Common myeloid progenitor, CD34-positive (primary cell): Measurements from ENCODE around the gene PIP5K1B.

Source experiments
- CTCF ChIA-PET: fragments of 350-600 bp; sonication (Branson Sonifier 250); formaldehyde crosslinking; loops from one replicate; lab custom pipeline; 2021; ENCODE audit warnings: antibody characterized with exemption; lab: Charles Lee
- POLR2A ChIA-PET: fragments of 350-600 bp; sonication (Branson Sonifier 250); formaldehyde crosslinking; loops from one replicate; lab custom pipeline; 2021; ENCODE audit warnings: antibody characterized with exemption; lab: Charles Lee
- DNase-seq, 3 donors: peaks; one replicate each; pipeline versions ENCODE4 v3.0.0 to v3.0.0-alpha.2; 2013
- H3K27ac ChIP-seq, 2 experiments: 1 replicate in 1 of 2; 2 replicates in 1 of 2; pipeline ENCODE4 v1.7.0; 2013; ENCODE audit warnings: inconsistent platforms in 2 of 2, low read length in 2 of 2, mild to moderate bottlenecking in 2 of 2, low read depth in 1 of 2, moderate library complexity in 1 of 2; ENCODE audit not compliant: severe bottlenecking in 2 of 2, insufficient read depth in 1 of 2, poor library complexity in 1 of 2
- H3K27me3 ChIP-seq, 5 experiments: replicated peaks in 2 of 5; 1 replicate in 3 of 5; 2 replicates in 2 of 5; pipeline versions ENCODE4 v1.6.1 to v1.7.0; 2013; ENCODE audit warnings: low read length in 4 of 5, mild to moderate bottlenecking in 2 of 5, moderate library complexity in 2 of 5, inconsistent platforms in 1 of 5; ENCODE audit not compliant: insufficient read depth in 5 of 5, control insufficient read depth in 4 of 5
- H3K36me3 ChIP-seq, 4 experiments: 1 replicate in 2 of 4; 2 replicates in 2 of 4; pipeline versions ENCODE4 v1.6.1 to v1.7.0; 2013; ENCODE audit warnings: low read length in 3 of 4, control low read depth in 1 of 4, mild to moderate bottlenecking in 1 of 4; ENCODE audit not compliant: control insufficient read depth in 4 of 4, insufficient read depth in 4 of 4
- H3K4me1 ChIP-seq, 4 experiments: 1 replicate in 3 of 4; 2 replicates in 1 of 4; pipeline versions ENCODE4 v1.6.1 to v1.7.1; 2013; ENCODE audit warnings: low read length in 3 of 4, mild to moderate bottlenecking in 3 of 4, control low read depth in 1 of 4, inconsistent platforms in 1 of 4, moderate library complexity in 1 of 4; ENCODE audit not compliant: control insufficient read depth in 4 of 4, insufficient read depth in 4 of 4; ENCODE audit errors: control extremely low read depth in 1 of 4
- H3K4me3 ChIP-seq, 7 experiments: 1 replicate in 4 of 7; 2 replicates in 3 of 7; pipeline versions ENCODE4 v1.5.1 to v1.7.0; 2013; ENCODE audit warnings: mild to moderate bottlenecking in 7 of 7, low read length in 6 of 7, moderate library complexity in 6 of 7, inconsistent platforms in 2 of 7, low read depth in 2 of 7, control low read depth in 1 of 7; ENCODE audit not compliant: insufficient read depth in 4 of 7, control insufficient read depth in 1 of 7; ENCODE audit errors: extremely low read depth in 1 of 7
- H3K9me3 ChIP-seq, 5 experiments: 1 replicate in 4 of 5; 2 replicates in 1 of 5; pipeline versions ENCODE4 v1.6.1 to v1.7.1; 2013; ENCODE audit warnings: low read length in 4 of 5, mild to moderate bottlenecking in 2 of 5, inconsistent platforms in 1 of 5, low read depth in 1 of 5, moderate library complexity in 1 of 5; ENCODE audit not compliant: control insufficient read depth in 4 of 5, insufficient read depth in 2 of 5; ENCODE audit errors: control extremely low read depth in 1 of 5
- WGBS: methylation state at CpG from one replicate; pipeline ENCODE4 v1.1.5; 2013; ENCODE audit not compliant: insufficient coverage; 5-methylcytosine and 5-hydroxymethylcytosine counted together

Gene PIP5K1B

GRCh38 chr9:68740561-68740960 lies 35.5 kb downstream of the PIP5K1B start:
- H3K27me3 ChIP-seq: no peaks in the 10 kb centered on the region
- no peaks in the 10 kb centered on the region for H3K9me3 ChIP-seq
- peaks cover 9 to 54% (median 33%) of the 10 kb centered on the region in 4 experiments for H3K4me1 ChIP-seq
- WGBS: 84% methylated on average over 4 of the region's 4 CpGs
- ChIA-PET CTCF (interaction anchor here (0.7 to 1.9 kb wide), 8 partner anchors 8 to 84 kb away, joined by 3 to 5 read pairs (median 4); no protein-coding TSS in a partner anchor), POLR2A (no interaction called here)
- no peak overlapping the region for H3K4me3 ChIP-seq
- H3K36me3 ChIP-seq: peaks cover 0 to 3% (median 0%) of the 10 kb centered on the region in 4 experiments
- no peak overlapping the region for H3K27ac ChIP-seq
- DNase-seq: peak in 1 of 3 donors; percentile 31

DNA sequence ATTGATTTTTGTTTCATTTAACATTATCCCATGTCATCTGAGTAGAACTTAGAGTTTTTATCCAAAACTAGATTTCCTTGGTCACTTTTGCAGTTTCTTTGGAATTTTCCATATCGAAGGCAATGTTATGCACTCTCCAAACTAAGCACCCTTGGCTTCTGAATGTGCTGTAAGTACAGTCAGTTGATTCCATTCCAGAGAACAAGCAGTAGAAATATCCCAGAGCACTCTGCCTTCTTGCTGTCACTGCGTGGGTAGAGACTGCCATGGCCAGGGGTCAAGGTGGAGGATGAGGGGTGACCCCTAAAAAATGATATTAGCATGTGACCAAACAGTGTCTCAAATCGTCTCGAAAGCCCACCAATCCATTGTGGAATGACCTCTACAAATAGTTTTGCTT lies 36.2 kb downstream of the PIP5K1B start:
- H3K4me1 ChIP-seq: peaks cover 9 to 54% (median 33%) of the 10 kb centered on the region in 4 experiments
- DNase-seq: no peak
- ChIA-PET POLR2A (no interaction called here), CTCF (interaction anchor here (1.0 to 1.9 kb wide), 3 partner anchors 9 to 21 kb away, joined by 3 to 5 read pairs (median 5); no protein-coding TSS in a partner anchor)
- no peak overlapping the region for H3K4me3 ChIP-seq
- 98% methylated on average over 4 of the region's 4 CpGs for WGBS
- no peaks in the 10 kb centered on the region for H3K27me3 ChIP-seq
- H3K36me3 ChIP-seq: peaks cover 0 to 3% (median 0%) of the 10 kb centered on the region in 4 experiments
- no peak overlapping the region for H3K27ac ChIP-seq
- H3K9me3 ChIP-seq: no peaks in the 10 kb centered on the region

DNA sequence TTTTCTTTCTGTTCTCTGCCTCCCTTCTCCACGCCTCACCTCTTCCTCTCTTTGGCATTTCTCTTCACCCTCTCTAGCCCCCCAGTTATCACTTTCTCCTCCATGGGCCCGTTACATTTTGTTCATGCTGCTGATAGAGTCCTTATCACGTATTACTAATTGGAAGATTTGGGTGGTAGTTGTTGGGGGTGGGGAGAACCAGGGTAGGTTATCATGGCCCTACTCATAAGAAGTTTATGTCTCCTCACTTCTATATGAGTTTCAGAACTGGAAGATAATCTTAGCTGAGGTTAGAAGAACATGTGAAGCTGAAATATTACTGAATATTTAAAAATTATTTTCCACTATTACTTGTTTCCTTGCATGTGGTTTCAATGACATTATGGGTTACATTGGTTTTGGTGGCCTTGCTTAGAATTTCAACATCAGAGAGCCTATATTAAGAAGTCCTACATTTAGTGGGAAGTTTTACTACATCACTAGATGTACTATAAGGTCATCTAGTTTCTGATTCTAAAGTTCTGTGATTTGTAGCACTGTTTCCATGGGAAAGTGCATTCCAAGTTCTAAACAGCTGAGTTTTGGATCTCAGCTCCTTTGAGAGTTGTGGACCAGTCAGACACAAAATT lies 36.8 kb downstream of the PIP5K1B start:
- Histone ChIP-seq H3K27ac (no peak overlapping the region), H3K9me3 (no peaks in the 10 kb centered on the region), H3K27me3 (no peaks in the 10 kb centered on the region), H3K4me1 (peaks cover 9 to 60% (median 38%) of the 10 kb centered on the region in 4 experiments), H3K4me3 (no peak overlapping the region), H3K36me3 (peaks cover 0 to 3% (median 0%) of the 10 kb centered on the region in 4 experiments)
- no peak for DNase-seq
- ChIA-PET POLR2A (no interaction called here), CTCF (interaction anchor here (0.9 to 1.7 kb wide), 2 partner anchors 9 to 22 kb away, joined by 3 to 5 read pairs; no protein-coding TSS in a partner anchor)
- 80% methylated on average over 1 of the region's 3 CpGs for WGBS

DNA sequence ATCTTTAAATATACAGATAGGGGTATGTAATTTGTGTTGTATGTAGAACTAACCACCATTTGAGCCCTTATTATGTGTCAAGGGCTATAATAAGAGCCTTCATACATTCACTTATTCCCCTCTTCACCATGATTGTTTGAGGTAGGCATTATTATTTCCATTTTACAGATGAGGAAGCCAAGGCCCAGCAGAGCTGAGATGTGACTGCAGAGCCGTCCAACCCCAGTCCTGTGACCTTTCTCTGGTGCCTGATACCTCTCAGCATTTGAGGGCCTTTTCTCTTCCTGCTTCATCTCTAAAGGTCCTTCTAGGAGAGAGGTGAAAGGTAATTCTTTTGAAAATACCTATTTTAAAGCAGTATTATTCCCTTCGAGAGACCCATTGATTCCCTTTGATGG lies 37.3 kb downstream of the PIP5K1B start:
- Histone ChIP-seq H3K4me3 (no peak overlapping the region), H3K4me1 (peaks cover 9 to 65% (median 39%) of the 10 kb centered on the region in 4 experiments), H3K36me3 (peaks cover 0 to 3% (median 0%) of the 10 kb centered on the region in 4 experiments), H3K27me3 (no peaks in the 10 kb centered on the region), H3K9me3 (no peaks in the 10 kb centered on the region), H3K27ac (no peak overlapping the region)
- POLR2A ChIA-PET: no interaction called here
- 100% methylated on average over 1 of the region's 2 CpGs for WGBS
- DNase-seq: no peak
- CTCF ChIA-PET: interaction anchor here (0.9 kb wide), 1 partner anchor 22 kb away, joined by 3 read pairs; no protein-coding TSS in a partner anchor

DNA sequence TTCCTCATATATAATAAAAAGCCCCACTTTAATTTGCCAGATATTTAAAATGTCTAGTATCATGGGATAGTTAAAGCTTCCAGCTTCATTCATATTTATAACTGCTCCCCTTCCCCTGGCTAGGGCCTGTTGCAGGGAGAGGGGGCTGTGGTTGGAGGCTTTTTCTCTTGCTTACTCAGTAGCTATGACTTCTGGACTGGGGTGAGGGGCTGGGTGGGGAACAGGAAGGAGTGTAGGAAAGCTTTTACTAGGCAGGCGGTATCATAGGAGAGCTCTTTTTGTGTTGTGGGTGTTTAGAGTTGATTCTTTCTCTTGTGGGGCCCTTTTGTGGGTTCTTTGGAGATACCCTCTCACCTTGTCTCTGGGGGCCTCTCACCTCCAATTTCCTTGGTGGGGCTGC lies 39.4 kb downstream of the PIP5K1B start:
- CTCF ChIA-PET: interaction anchor here (0.9 to 2.6 kb wide), 3 partner anchors 20 to 159 kb away, joined by 3 to 11 read pairs (median 4); no protein-coding TSS in a partner anchor
- Histone ChIP-seq H3K36me3 (peaks cover 0 to 3% (median 0%) of the 10 kb centered on the region in 4 experiments), H3K27ac (peak overlapping the region; percentile 3 to 7), H3K4me1 (peaks cover 8 to 68% (median 35%) of the 10 kb centered on the region in 4 experiments), H3K27me3 (no peaks in the 10 kb centered on the region), H3K9me3 (no peaks in the 10 kb centered on the region), H3K4me3 (peak overlapping the region in 1 of 7 experiments; percentile 25)
- peak in 2 of 3 donors; percentile 56 to 69 for DNase-seq
- no CpG with 5 or more reads among the region's 1 CpG for WGBS
- POLR2A ChIA-PET: no interaction called here

GRCh38 chr9:68746525-68746924 lies 41.5 kb downstream of the PIP5K1B start:
- no peak for DNase-seq
- Histone ChIP-seq H3K4me1 (peaks cover 0 to 56% (median 23%) of the 10 kb centered on the region in 4 experiments), H3K27me3 (no peaks in the 10 kb centered on the region), H3K36me3 (peaks cover 0 to 3% (median 0%) of the 10 kb centered on the region in 4 experiments), H3K4me3 (peak overlapping the region in 2 of 7 experiments; percentile 33 to 68), H3K9me3 (no peaks in the 10 kb centered on the region), H3K27ac (peak overlapping the region in 1 of 2 experiments; percentile 72)
- 87% methylated on average over 2 of the region's 2 CpGs for WGBS
- CTCF ChIA-PET: interaction anchor here (1.3 kb wide), 1 partner anchor 63 kb away, joined by 3 read pairs; no protein-coding TSS in a partner anchor
- POLR2A ChIA-PET: no interaction called here
